ENCODE results near the gene PROB1.

GRCh38 chr5:139430015-139430414, 35.1 kb upstream of the PROB1 start:
- TF ChIP-seq CTCF (IDR thresholded peaks at IDR 0.05; ENCODE audit: poor library complexity): no peak
- TF ChIP-seq EZH2 (IDR thresholded peaks at IDR 0.05; ENCODE audit: borderline replicate concordance): no peak

Measured in hepatocyte (in vitro differentiated cells).